Left lobe of liver (tissue), 2 donors: ENCODE measurements around the gene SH3BP2. TPM values are rescaled to one million over a fixed set of nuclear protein-coding genes. Genes with fewer than 3 reads are reported as not detected.

ENCODE experiments used
- ATAC-seq: fragments of 200-7000 bp; cut with Tn5 transposase; one replicate; pipeline ENCODE4 v1.9.1; 2020; ENCODE audit warnings: mild to moderate bottlenecking, moderate library complexity
- DNase-seq: peaks from one replicate; pipeline ENCODE4 v3.0.0-alpha.2; 2020; ENCODE audit warnings: low spot score
- total RNA-seq: library from RNA; stranded (reverse); gene quantifications from one replicate; pipeline ENCODE4 v1.2.1, GENCODE V29; 2021
- donor health status: DM: no; HTN: no; CAD: no; lungs with moderate emphysema.
- donor health status: DM: no; HTN: yes; CAD: no.

SH3BP2 gene
- total RNA-seq, 1 donor from 2014 or later: 59.8 TPM

- no peak for ATAC-seq
- DNase-seq: no peak
Observed at GRCh38 chr4:2817701-2818350, 24.9 kb downstream of the SH3BP2 start.

- DNase-seq: no peak
- ATAC-seq: no peak
Observed at GRCh38 chr4:2818351-2818939, 25.6 kb downstream of the SH3BP2 start.

GRCh38 chr4:2819244-2820215 is 26.6 kb downstream of the SH3BP2 start:
- DNase-seq (no peak), ATAC-seq (no peak)

GRCh38 chr4:2820216-2820982 is 27.5 kb downstream of the SH3BP2 start:
- DNase-seq (no peak), ATAC-seq (no peak)

- ATAC-seq (no peak), DNase-seq (no peak)
Observed at GRCh38 chr4:2822461-2823300, 29.8 kb downstream of the SH3BP2 start.

- DNase-seq (no peak), ATAC-seq (peak; percentile 52)
Observed at GRCh38 chr4:2823301-2823670, 30.4 kb downstream of the SH3BP2 start.

GRCh38 chr4:2823671-2824328 is 30.9 kb downstream of the SH3BP2 start:
- DNase-seq (peak; percentile 89), ATAC-seq (peak; percentile 89)

GRCh38 chr4:2824329-2824835 is 31.5 kb downstream of the SH3BP2 start:
- ATAC-seq (no peak), DNase-seq (no peak)

- ATAC-seq (no peak), DNase-seq (no peak)
Observed at GRCh38 chr4:2824836-2825381, 32.0 kb downstream of the SH3BP2 start.

GRCh38 chr4:2825740-2826139 is 32.9 kb downstream of the SH3BP2 start:
- DNase-seq (no peak), ATAC-seq (no peak)

- no peak for ATAC-seq
- peak; percentile 45 for DNase-seq
Observed at GRCh38 chr4:2827071-2827873, 34.4 kb downstream of the SH3BP2 start.

GRCh38 chr4:2827874-2828751 is 35.2 kb downstream of the SH3BP2 start:
- ATAC-seq: no peak
- DNase-seq: peak; percentile 46

GRCh38 chr4:2828758-2829181 is 35.9 kb downstream of the SH3BP2 start:
- no peak for ATAC-seq
- no peak for DNase-seq

GRCh38 chr4:2829321-2829932 is 36.5 kb downstream of the SH3BP2 start:
- DNase-seq: peak; percentile 45
- no peak for ATAC-seq

GRCh38 chr4:2829933-2830451 is 37.1 kb downstream of the SH3BP2 start:
- DNase-seq (peak; percentile 45), ATAC-seq (no peak)
